ENCODE measurements around the gene AGRN.

The AGRN gene

GRCh38 chr1:1020000-1020404 is at the start of gene AGRN:
AGRN (plus strand) TSS chr1:1020120; CDS start chr1:1020173, 53 bp downstream.
- TF ChIP-seq MAX (IDR thresholded peaks at IDR 0.05; ENCODE audit: low read depth, low read length) = 0 out of 2 replicates have a peak, but pooled peaks have one; percentile 17
- no peak for TF ChIP-seq POLR2A (IDR thresholded peaks at IDR 0.05; ENCODE audit: extremely low read depth, insufficient read length)
- TF ChIP-seq CTCF (IDR thresholded peaks at IDR 0.05; ENCODE audit: low read depth, low read length) = no peak
- TF ChIP-seq MYC (IDR thresholded peaks at IDR 0.05; ENCODE audit: low read depth, low read length) = no peak
- peak; percentile 53 for DNase-seq (ENCODE audit: low read depth)
- peak within 1 kb of the TSS; percentile 44 for H3K4me3 ChIP-seq (ENCODE audit: low read depth, low read length)

- no peak for TF ChIP-seq MYC (IDR thresholded peaks at IDR 0.05; ENCODE audit: low read depth, low read length)
- no peak for DNase-seq (ENCODE audit: low read depth)
- no peak overlapping the region for H3K4me3 ChIP-seq (ENCODE audit: low read depth, low read length)
Observed at GRCh38 chr1:970242-970972, 49.5 kb upstream of the AGRN start.

- H3K4me3 ChIP-seq (ENCODE audit: low read depth, low read length) = no peak overlapping the region
- no peak for DNase-seq (ENCODE audit: low read depth)
- TF ChIP-seq MAX (IDR thresholded peaks at IDR 0.05; ENCODE audit: low read depth, low read length) = no peak
- no peak for TF ChIP-seq MYC (IDR thresholded peaks at IDR 0.05; ENCODE audit: low read depth, low read length)
- no peak for TF ChIP-seq CTCF (IDR thresholded peaks at IDR 0.05; ENCODE audit: low read depth, low read length)
- no peak for TF ChIP-seq POLR2A (IDR thresholded peaks at IDR 0.05; ENCODE audit: extremely low read depth, insufficient read length)
Observed at GRCh38 chr1:970973-971730, 48.8 kb upstream of the AGRN start.

GRCh38 chr1:971751-972506 is 48.0 kb upstream of the AGRN start:
- no peak overlapping the region for H3K4me3 ChIP-seq (ENCODE audit: low read depth, low read length)
- TF ChIP-seq MYC (IDR thresholded peaks at IDR 0.05; ENCODE audit: low read depth, low read length) (no peak), POLR2A (IDR thresholded peaks at IDR 0.05; ENCODE audit: extremely low read depth, insufficient read length) (no peak), CTCF (IDR thresholded peaks at IDR 0.05; ENCODE audit: low read depth, low read length) (no peak), MAX (IDR thresholded peaks at IDR 0.05; ENCODE audit: low read depth, low read length) (no peak)
- no peak for DNase-seq (ENCODE audit: low read depth)

GRCh38 chr1:972726-973458 is 47.0 kb upstream of the AGRN start:
- TF ChIP-seq CTCF (IDR thresholded peaks at IDR 0.05; ENCODE audit: low read depth, low read length) (no peak), MAX (IDR thresholded peaks at IDR 0.05; ENCODE audit: low read depth, low read length) (no peak), MYC (IDR thresholded peaks at IDR 0.05; ENCODE audit: low read depth, low read length) (no peak), POLR2A (IDR thresholded peaks at IDR 0.05; ENCODE audit: extremely low read depth, insufficient read length) (no peak)
- DNase-seq (ENCODE audit: low read depth) = no peak
- no peak overlapping the region for H3K4me3 ChIP-seq (ENCODE audit: low read depth, low read length)
